Trophoblast cell (in vitro differentiated cells and primary cell): Measurements from ENCODE around the gene SLC5A10.

Experiments
- DNase-seq, 2 donors: peaks; one replicate each; pipeline ENCODE4 v3.0.0-alpha.2; 2016
- H2AFZ ChIP-seq: 2 replicates; pipeline ENCODE4 v1.6.1; 2013; ENCODE audit warnings: low read length, moderate library complexity, mild to moderate bottlenecking; ENCODE audit not compliant: insufficient read depth, poor library complexity
- H2AK5ac ChIP-seq: 2 replicates; pipeline ENCODE4 v1.6.1; 2013; ENCODE audit warnings: mild to moderate bottlenecking, low read length
- H2BK120ac ChIP-seq: 2 replicates; pipeline ENCODE4 v1.6.1; 2013; ENCODE audit warnings: low read length, mild to moderate bottlenecking, moderate library complexity; ENCODE audit not compliant: insufficient read depth, poor library complexity
- H2BK12ac ChIP-seq: 2 replicates; pipeline ENCODE4 v1.6.1; 2013; ENCODE audit warnings: mild to moderate bottlenecking, low read length, moderate library complexity
- H2BK5ac ChIP-seq: 2 replicates; pipeline ENCODE4 v1.6.1; 2013; ENCODE audit warnings: low read length, low read depth, moderate library complexity, mild to moderate bottlenecking; ENCODE audit not compliant: poor library complexity
- H3K14ac ChIP-seq: 2 replicates; pipeline ENCODE4 v1.6.1; 2013; ENCODE audit warnings: mild to moderate bottlenecking, low read length
- H3K18ac ChIP-seq: 2 replicates; pipeline ENCODE4 v1.6.1; 2013; ENCODE audit warnings: mild to moderate bottlenecking, low read length
- H3K23ac ChIP-seq: 2 replicates; pipeline ENCODE4 v1.6.1; 2013; ENCODE audit warnings: low read length
- H3K27ac ChIP-seq: 2 replicates; pipeline ENCODE4 v1.5.1; 2013; ENCODE audit warnings: low read depth, mild to moderate bottlenecking, inconsistent platforms, low read length, moderate library complexity
- H3K27me3 ChIP-seq: 2 replicates; pipeline ENCODE4 v1.6.1; 2013; ENCODE audit warnings: inconsistent platforms, mild to moderate bottlenecking, low read length, moderate library complexity; ENCODE audit not compliant: insufficient read depth
- H3K36me3 ChIP-seq, 2 experiments: 1 replicate in 1 of 2; 2 replicates in 1 of 2; pipeline ENCODE4 v1.6.1; 2013; ENCODE audit warnings: low read length in 2 of 2, mild to moderate bottlenecking in 2 of 2, moderate library complexity in 1 of 2; ENCODE audit not compliant: insufficient read depth in 2 of 2, control insufficient read depth in 1 of 2
- H3K4ac ChIP-seq: 2 replicates; pipeline ENCODE4 v1.6.1; 2013; ENCODE audit warnings: low read depth, mild to moderate bottlenecking, low read length, moderate library complexity
- H3K4me1 ChIP-seq, 2 experiments: 1 replicate in 1 of 2; 2 replicates in 1 of 2; pipeline ENCODE4 v1.6.1; 2013; ENCODE audit warnings: low read length in 2 of 2, mild to moderate bottlenecking in 2 of 2, moderate library complexity in 1 of 2; ENCODE audit not compliant: insufficient read depth in 2 of 2, control insufficient read depth in 1 of 2
- H3K4me2 ChIP-seq: 2 replicates; pipeline ENCODE4 v1.6.1; 2013; ENCODE audit warnings: inconsistent platforms, mild to moderate bottlenecking, low read length, moderate library complexity
- H3K4me3 ChIP-seq: 2 replicates; pipeline ENCODE4 v1.5.1; 2013; ENCODE audit warnings: mild to moderate bottlenecking, low read depth, low read length, inconsistent platforms
- H3K79me1 ChIP-seq: one replicate; pipeline ENCODE4 v1.6.1; 2013; ENCODE audit warnings: low read length
- H3K79me2 ChIP-seq: 2 replicates; pipeline ENCODE4 v1.6.1; 2013; ENCODE audit warnings: low read length, mild to moderate bottlenecking; ENCODE audit not compliant: control insufficient read depth, insufficient read depth, poor library complexity
- H3K9ac ChIP-seq: 2 replicates; pipeline ENCODE4 v1.6.1; 2013; ENCODE audit warnings: mild to moderate bottlenecking, low read length
- H3K9me3 ChIP-seq: 2 replicates; pipeline ENCODE4 v1.6.1; 2013; ENCODE audit warnings: low read depth, mild to moderate bottlenecking, control low read depth, inconsistent platforms, low read length; ENCODE audit not compliant: insufficient read depth
- H4K12ac ChIP-seq: 2 replicates; pipeline ENCODE4 v1.6.1; 2013; ENCODE audit warnings: low read depth, mild to moderate bottlenecking, low read length, moderate library complexity
- H4K8ac ChIP-seq: 2 replicates; pipeline ENCODE4 v1.6.1; 2013; ENCODE audit warnings: low read depth, mild to moderate bottlenecking, low read length, moderate library complexity
- H4K91ac ChIP-seq: one replicate; pipeline ENCODE4 v1.6.1; 2013; ENCODE audit warnings: low read depth, mild to moderate bottlenecking, low read length, moderate library complexity
- WGBS: extraction: QIAGEN DNeasy Blood & Tissue Kit; methylation state at CpG from one replicate; pipeline ENCODE4 v1.1.7; 2013; ENCODE audit warnings: missing lambda C conversion rate; ENCODE audit not compliant: insufficient read length, insufficient coverage; ENCODE audit errors: extremely low coverage; 5-methylcytosine and 5-hydroxymethylcytosine counted together

Gene SLC5A10

DNA sequence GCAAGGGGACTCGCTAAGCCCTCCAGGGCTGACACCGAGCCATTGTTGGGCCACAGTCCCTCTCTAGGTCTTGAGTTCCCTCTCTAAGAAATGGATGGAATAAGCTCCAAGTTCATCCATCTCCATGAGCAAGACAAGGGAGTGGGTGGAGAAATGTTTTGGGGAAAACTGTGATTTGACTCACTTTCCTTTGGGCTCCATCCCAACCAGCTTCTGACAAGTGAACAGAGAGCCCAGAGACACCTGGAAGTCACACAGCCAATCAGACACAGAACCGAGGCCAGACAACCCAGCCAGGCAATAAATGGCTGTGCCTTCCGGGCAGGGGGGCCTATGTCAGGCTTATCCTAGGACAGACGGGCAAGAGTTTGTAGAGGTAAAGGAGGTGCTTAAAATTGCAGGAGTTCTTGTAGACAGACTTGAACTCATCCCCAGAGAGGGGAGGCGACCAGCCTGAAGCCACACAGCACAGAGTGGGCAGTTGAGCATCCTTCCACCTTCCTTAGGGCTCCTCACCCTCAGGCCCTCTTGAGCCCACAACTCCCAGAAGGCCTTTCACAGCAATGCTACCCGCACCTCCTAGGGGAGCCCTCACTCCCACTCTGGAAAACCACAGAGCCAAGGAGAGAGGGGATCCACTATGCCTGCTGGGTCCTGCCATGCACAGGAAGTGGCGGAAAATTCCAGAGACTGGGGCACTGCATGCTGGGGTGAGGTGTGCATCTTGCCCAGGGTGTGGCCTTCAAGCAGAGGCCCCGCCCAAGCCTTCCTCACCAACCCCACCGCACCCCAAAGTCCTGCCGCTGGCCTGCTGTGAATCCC is 62.1 kb downstream of the SLC5A10 start:
- Histone ChIP-seq H2AFZ (no peak overlapping the region), H4K12ac (no peak overlapping the region), H3K4me1 (peaks cover 6 to 13% of the 10 kb centered on the region in 2 experiments), H2BK12ac (no peak overlapping the region), H3K36me3 (no peaks in the 10 kb centered on the region), H3K4me2 (no peak overlapping the region), H3K4ac (no peak overlapping the region), H3K27ac (no peak overlapping the region), H4K8ac (no peak overlapping the region), H3K18ac (no peak overlapping the region), H2BK5ac (no peak overlapping the region), H2BK120ac (no peak overlapping the region), H3K14ac (no peak overlapping the region), H3K9ac (no peak overlapping the region), H4K91ac (no peak overlapping the region), H2AK5ac (no peak overlapping the region), H3K27me3 (no peaks in the 10 kb centered on the region), H3K4me3 (no peak overlapping the region), H3K79me2 (no peaks in the 10 kb centered on the region), H3K79me1 (peaks cover 6% of the 10 kb centered on the region), H3K23ac (no peak overlapping the region), H3K9me3 (no peaks in the 10 kb centered on the region)
- no CpG with 5 or more reads among the region's 11 CpGs for WGBS
- no peak for DNase-seq

DNA sequence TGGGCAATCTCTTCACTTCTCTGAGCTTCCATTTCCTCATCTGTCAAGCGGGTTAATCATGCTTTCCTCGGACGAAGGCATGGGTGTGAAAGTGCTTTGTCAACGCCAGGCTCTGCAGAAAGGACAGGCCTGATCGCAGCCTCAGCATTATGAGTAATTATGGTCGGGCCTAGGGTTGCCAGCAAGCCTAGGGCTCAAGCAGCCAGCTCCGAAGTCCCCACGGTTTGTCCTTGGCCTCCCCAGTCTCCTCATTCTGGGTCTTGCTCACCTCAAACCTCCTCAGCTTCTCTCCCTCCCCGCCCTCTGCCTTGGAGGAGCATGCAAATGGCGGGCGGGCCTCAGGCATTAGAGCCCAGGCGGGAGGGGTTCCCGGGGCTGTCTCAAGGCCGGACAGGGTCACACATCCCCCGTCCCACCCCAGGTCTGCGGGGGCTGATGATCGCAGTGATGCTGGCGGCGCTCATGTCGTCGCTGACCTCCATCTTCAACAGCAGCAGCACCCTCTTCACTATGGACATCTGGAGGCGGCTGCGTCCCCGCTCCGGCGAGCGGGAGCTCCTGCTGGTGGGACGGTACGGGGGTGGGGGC is 62.8 kb downstream of the SLC5A10 start:
- H2BK5ac ChIP-seq, result no peak overlapping the region
- no peak overlapping the region for H2BK120ac ChIP-seq
- H3K4me3 ChIP-seq, result no peak overlapping the region
- no peaks in the 10 kb centered on the region for H3K79me2 ChIP-seq
- H3K9ac ChIP-seq, result no peak overlapping the region
- no peak overlapping the region for H4K8ac ChIP-seq
- no peak overlapping the region for H3K14ac ChIP-seq
- peaks cover 6% of the 10 kb centered on the region for H3K79me1 ChIP-seq
- H2AFZ ChIP-seq, result no peak overlapping the region
- H3K4ac ChIP-seq, result no peak overlapping the region
- no peak overlapping the region for H2AK5ac ChIP-seq
- no peak overlapping the region for H3K4me2 ChIP-seq
- no peak overlapping the region for H3K27ac ChIP-seq
- H3K9me3 ChIP-seq, result no peaks in the 10 kb centered on the region
- DNase-seq, result no peak
- peaks cover 7 to 13% of the 10 kb centered on the region in 2 experiments for H3K4me1 ChIP-seq
- no peak overlapping the region for H4K12ac ChIP-seq
- H3K23ac ChIP-seq, result no peak overlapping the region
- H3K27me3 ChIP-seq, result no peaks in the 10 kb centered on the region
- no CpG with 5 or more reads among the region's 29 CpGs for WGBS
- no peak overlapping the region for H4K91ac ChIP-seq
- no peak overlapping the region for H2BK12ac ChIP-seq
- H3K18ac ChIP-seq, result no peak overlapping the region
- no peaks in the 10 kb centered on the region for H3K36me3 ChIP-seq

DNA sequence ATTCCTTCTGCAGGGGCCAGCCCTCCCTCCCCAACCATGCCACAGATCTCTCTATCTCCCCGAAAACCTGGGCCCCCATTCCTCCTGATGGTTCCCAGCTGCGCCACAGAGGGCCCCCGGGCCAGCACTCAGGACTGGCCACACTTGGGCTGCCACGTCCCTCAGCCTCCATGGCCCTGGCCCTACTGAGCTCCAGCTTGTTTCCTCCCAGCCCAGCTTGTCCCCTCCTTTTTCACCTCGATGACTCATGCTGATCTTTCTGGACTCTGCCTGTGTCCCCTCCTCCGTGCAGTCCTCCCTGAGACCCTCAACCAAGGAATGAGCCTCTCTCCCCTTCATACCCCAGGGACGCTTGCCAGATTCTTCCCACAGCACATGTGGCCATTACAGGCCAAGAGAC is 63.5 kb downstream of the SLC5A10 start:
- Histone ChIP-seq H2BK5ac (no peak overlapping the region), H3K27me3 (no peaks in the 10 kb centered on the region), H3K18ac (no peak overlapping the region), H2BK12ac (no peak overlapping the region), H4K12ac (no peak overlapping the region), H3K9me3 (no peaks in the 10 kb centered on the region), H3K4ac (no peak overlapping the region), H3K36me3 (no peaks in the 10 kb centered on the region), H4K8ac (no peak overlapping the region), H3K27ac (no peak overlapping the region), H2BK120ac (no peak overlapping the region), H3K23ac (no peak overlapping the region), H3K9ac (no peak overlapping the region), H2AFZ (no peak overlapping the region), H3K79me1 (peaks cover 4% of the 10 kb centered on the region), H3K14ac (no peak overlapping the region), H3K79me2 (no peaks in the 10 kb centered on the region), H3K4me3 (no peak overlapping the region), H3K4me2 (no peak overlapping the region), H2AK5ac (no peak overlapping the region), H3K4me1 (peaks cover 8 to 9% of the 10 kb centered on the region in 2 experiments), H4K91ac (no peak overlapping the region)
- WGBS, result no CpG with 5 or more reads among the region's 7 CpGs
- DNase-seq, result no peak

DNA sequence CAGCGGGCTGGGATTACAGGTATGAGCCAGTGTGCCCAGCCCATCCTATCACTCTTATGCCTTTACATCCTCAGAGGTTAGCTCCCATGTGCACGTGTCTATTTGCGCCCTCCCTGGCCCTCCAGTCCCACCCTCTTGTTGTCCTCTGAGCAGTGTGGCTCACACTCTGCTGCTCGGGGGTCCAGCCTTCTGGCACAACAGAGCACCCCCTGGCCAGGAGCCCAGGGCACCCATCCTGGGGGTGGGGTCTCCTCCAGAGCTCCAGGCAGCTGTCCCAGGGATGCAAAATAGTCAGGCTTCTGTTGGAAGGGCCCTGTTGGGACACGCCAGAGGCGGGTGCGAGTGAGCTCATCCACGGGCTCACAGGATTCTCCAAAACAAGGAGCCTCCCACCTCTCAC is 64.3 kb downstream of the SLC5A10 start:
- Histone ChIP-seq H4K8ac (no peak overlapping the region), H2AFZ (no peak overlapping the region), H2AK5ac (no peak overlapping the region), H3K4me3 (no peak overlapping the region), H3K4ac (no peak overlapping the region), H3K79me2 (no peaks in the 10 kb centered on the region), H3K27me3 (no peaks in the 10 kb centered on the region), H2BK12ac (no peak overlapping the region), H3K23ac (no peak overlapping the region), H3K4me2 (no peak overlapping the region), H3K4me1 (peaks cover 2 to 4% of the 10 kb centered on the region in 2 experiments), H3K9ac (no peak overlapping the region), H4K91ac (no peak overlapping the region), H3K14ac (no peak overlapping the region), H3K79me1 (peaks cover 2% of the 10 kb centered on the region), H2BK5ac (no peak overlapping the region), H3K18ac (no peak overlapping the region), H2BK120ac (no peak overlapping the region), H3K27ac (no peak overlapping the region), H3K36me3 (no peaks in the 10 kb centered on the region), H3K9me3 (no peaks in the 10 kb centered on the region), H4K12ac (no peak overlapping the region)
- DNase-seq, result no peak
- WGBS, result no CpG with 5 or more reads among the region's 8 CpGs
